ENCODE results near the gene CNPY4. TPM values are rescaled to one million over a fixed set of nuclear protein-coding genes. Genes with fewer than 3 reads are reported as not detected.

The CNPY4 gene
- polyA plus RNA-seq, 4 donors, result 33.9 to 51.6 (median 46.0) TPM

- no peak for DNase-seq (ENCODE audit: low read depth in 4 of 4, low spot score in 2 of 4)
These were observed 27.8 kb upstream of the CNPY4 start for GRCh38 chr7:100091411-100092181.

GRCh38 chr7:100093054-100093453 lies 26.4 kb upstream of the CNPY4 start:
- DNase-seq (ENCODE audit: low read depth in 4 of 4, low spot score in 2 of 4), result no peak

- DNase-seq (ENCODE audit: low read depth in 4 of 4, low spot score in 2 of 4), result no peak
These were observed 25.9 kb upstream of the CNPY4 start for GRCh38 chr7:100093498-100093897.

GRCh38 chr7:100093925-100094486 lies 25.4 kb upstream of the CNPY4 start:
- no peak for DNase-seq (ENCODE audit: low read depth in 4 of 4, low spot score in 2 of 4)

GRCh38 chr7:100095289-100095688 lies 24.1 kb upstream of the CNPY4 start:
- DNase-seq (ENCODE audit: low read depth in 4 of 4, low spot score in 2 of 4), result no peak

- no peak for DNase-seq (ENCODE audit: low read depth in 4 of 4, low spot score in 2 of 4)
These were observed 23.7 kb upstream of the CNPY4 start for GRCh38 chr7:100095704-100096103.

GRCh38 chr7:100098913-100099312 lies 20.5 kb upstream of the CNPY4 start:
- no peak for DNase-seq (ENCODE audit: low read depth in 4 of 4, low spot score in 2 of 4)

GRCh38 chr7:100099452-100099851 lies 20.0 kb upstream of the CNPY4 start:
- DNase-seq (ENCODE audit: low read depth in 4 of 4, low spot score in 2 of 4), result no peak

- DNase-seq (ENCODE audit: low read depth in 4 of 4, low spot score in 2 of 4), result peak; percentile 79 to 93 (median 92)
These were observed 18.9 kb upstream of the CNPY4 start for GRCh38 chr7:100100420-100101015.

- DNase-seq (ENCODE audit: low read depth in 4 of 4, low spot score in 2 of 4), result peak; percentile 83 to 96 (median 92)
These were observed 18.2 kb upstream of the CNPY4 start, which contains the start of the genes AP4M1 and MCM7 for GRCh38 chr7:100101016-100101862. TSS of gene AP4M1 (plus strand) at chr7:100101643. CDS start at chr7:100101715, 72 bp downstream. TSS of gene MCM7 (minus strand) at chr7:100101397. CDS start at chr7:100101294, 103 bp downstream.

GRCh38 chr7:100102950-100103840 lies 16.2 kb upstream of the CNPY4 start:
- no peak for DNase-seq (ENCODE audit: low read depth in 4 of 4, low spot score in 2 of 4)

GRCh38 chr7:100105534-100105933 lies 13.9 kb upstream of the CNPY4 start:
- DNase-seq (ENCODE audit: low read depth in 4 of 4, low spot score in 2 of 4), result no peak

GRCh38 chr7:100106633-100107032 lies 12.8 kb upstream of the CNPY4 start:
- no peak for DNase-seq (ENCODE audit: low read depth in 4 of 4, low spot score in 2 of 4)

GRCh38 chr7:100107125-100107737 lies 12.2 kb upstream of the CNPY4 start:
- no peak for DNase-seq (ENCODE audit: low read depth in 4 of 4, low spot score in 2 of 4)

GRCh38 chr7:100107890-100108289 lies 11.5 kb upstream of the CNPY4 start:
- DNase-seq (ENCODE audit: low read depth in 4 of 4, low spot score in 2 of 4), result no peak

- no peak for DNase-seq (ENCODE audit: low read depth in 4 of 4, low spot score in 2 of 4)
These were observed 9.8 kb upstream of the CNPY4 start for GRCh38 chr7:100109521-100110163.

GRCh38 chr7:100111156-100111555 lies 8.3 kb upstream of the CNPY4 start:
- DNase-seq (ENCODE audit: low read depth in 4 of 4, low spot score in 2 of 4), result no peak

- no peak for DNase-seq (ENCODE audit: low read depth in 4 of 4, low spot score in 2 of 4)
These were observed 7.5 kb upstream of the CNPY4 start for GRCh38 chr7:100111914-100112313.

GRCh38 chr7:100115026-100115425 lies 4.4 kb upstream of the CNPY4 start:
- DNase-seq (ENCODE audit: low read depth in 4 of 4, low spot score in 2 of 4), result no peak

Data from left renal cortex interstitium (tissue), 4 donors.